Endothelial cell (in vitro differentiated cells): ENCODE results near the gene ATP7A. TPM values are rescaled to one million over a fixed set of nuclear protein-coding genes. Genes with fewer than 3 reads are reported as not detected.
"Not testable (repeated sequence)": the region's sequence is repeated elsewhere in the genome, so short reads cannot be mapped to it uniquely, and the experiment has no call there.

Experiments
- DNase-seq: peaks from one replicate; pipeline ENCODE4 v3.0.0; 2021; ENCODE audit warnings: low spot score
- H3K27ac Mint-ChIP-seq: one replicate; pipeline ENCODE4 v1.8.0; 2021; ENCODE audit warnings: mixed read lengths, inconsistent platforms; ENCODE audit not compliant: unreplicated experiment
- H3K27me3 Mint-ChIP-seq: one replicate; pipeline ENCODE4 v1.8.0; 2021; ENCODE audit warnings: mild to moderate bottlenecking, moderate library complexity, mixed read lengths, inconsistent platforms; ENCODE audit not compliant: unreplicated experiment
- H3K36me3 Mint-ChIP-seq: one replicate; pipeline ENCODE4 v1.8.0; 2021; ENCODE audit warnings: mild to moderate bottlenecking, low read depth, mixed read lengths, inconsistent platforms; ENCODE audit not compliant: unreplicated experiment
- H3K4me1 Mint-ChIP-seq: one replicate; pipeline ENCODE4 v1.8.0; 2021; ENCODE audit warnings: mild to moderate bottlenecking, mixed read lengths, inconsistent platforms; ENCODE audit not compliant: unreplicated experiment
- H3K4me3 Mint-ChIP-seq: one replicate; pipeline ENCODE4 v1.8.0; 2021; ENCODE audit warnings: mild to moderate bottlenecking, mixed read lengths, inconsistent platforms; ENCODE audit not compliant: unreplicated experiment
- H3K9me3 Mint-ChIP-seq: one replicate; pipeline ENCODE4 v1.8.0; 2021; ENCODE audit warnings: mixed read lengths, inconsistent platforms; ENCODE audit not compliant: unreplicated experiment
- CTCF ChIP-seq: fragments of 200-600 bp; sonication (generic); IDR thresholded peaks from one replicate; pipeline ENCODE4 v1.5.0; 2021; ENCODE audit warnings: antibody characterized with exemption; ENCODE audit not compliant: unreplicated experiment
- total RNA-seq: library from RNA; stranded (reverse); fragmentation: NEBNext Ultra II Directional; extraction: Animal tissue kit (Norgen Biotek cat#: 25700); gene quantifications from one replicate; pipeline ENCODE4 v1.2.1, GENCODE V29; 2021; ENCODE audit not compliant: unreplicated experiment

ATP7A gene
- total RNA-seq, 1 donor from 2014 or later, result 6.7 TPM

- no peaks in the 10 kb centered on the region for H3K4me1 Mint-ChIP-seq
- no peak for DNase-seq
- H3K27ac Mint-ChIP-seq, result no peak overlapping the region
- H3K4me3 Mint-ChIP-seq, result no peak overlapping the region
- no peaks in the 10 kb centered on the region for H3K27me3 Mint-ChIP-seq
- TF ChIP-seq CTCF, result no peak
- H3K36me3 Mint-ChIP-seq, result peaks cover 3% of the 10 kb centered on the region
- no peaks in the 10 kb centered on the region for H3K9me3 Mint-ChIP-seq
Observed at GRCh38 chrX:78066110-78066509, 155.6 kb downstream of the ATP7A start.

- Mint-ChIP-seq H3K4me1 (no peaks in the 10 kb centered on the region), H3K36me3 (peaks cover 3% of the 10 kb centered on the region)
Observed at GRCh38 chrX:78071331-78071730, 160.8 kb downstream of the ATP7A start.

GRCh38 chrX:78073147-78074077 lies 162.9 kb downstream of the ATP7A start:
- H3K9me3 Mint-ChIP-seq, H3K4me1 Mint-ChIP-seq, DNase-seq, H3K4me3 Mint-ChIP-seq, H3K36me3 Mint-ChIP-seq, H3K27me3 Mint-ChIP-seq, H3K27ac Mint-ChIP-seq: not testable (repeated sequence)

More at GRCh38 chrX:78071331-78071730, 160.8 kb downstream of the ATP7A start:
- H3K9me3 Mint-ChIP-seq, result no peaks in the 10 kb centered on the region
- no peak for TF ChIP-seq CTCF
- no peak overlapping the region for H3K27ac Mint-ChIP-seq
- no peak overlapping the region for H3K4me3 Mint-ChIP-seq
- no peak for DNase-seq
- H3K27me3 Mint-ChIP-seq, result peaks cover 2% of the 10 kb centered on the region

- Mint-ChIP-seq H3K36me3 (peaks cover under 1% of the 10 kb centered on the region), H3K9me3 (no peaks in the 10 kb centered on the region), H3K27me3 (peaks cover 2% of the 10 kb centered on the region), H3K27ac (no peak overlapping the region), H3K4me1 (no peaks in the 10 kb centered on the region), H3K4me3 (no peak overlapping the region)
- DNase-seq, result no peak
- no peak for TF ChIP-seq CTCF
Observed at GRCh38 chrX:78074088-78074487, 163.6 kb downstream of the ATP7A start.

- Mint-ChIP-seq H3K4me3 (no peak overlapping the region), H3K36me3 (no peaks in the 10 kb centered on the region), H3K4me1 (no peaks in the 10 kb centered on the region), H3K27me3 (peaks cover 2% of the 10 kb centered on the region), H3K9me3 (no peaks in the 10 kb centered on the region), H3K27ac (no peak overlapping the region)
- DNase-seq, result no peak
- TF ChIP-seq CTCF, result no peak
Observed at GRCh38 chrX:78075787-78076389, 165.4 kb downstream of the ATP7A start.

- not testable (repeated sequence) for H3K4me1 Mint-ChIP-seq, H3K4me3 Mint-ChIP-seq, H3K27ac Mint-ChIP-seq, DNase-seq, H3K27me3 Mint-ChIP-seq, H3K36me3 Mint-ChIP-seq, H3K9me3 Mint-ChIP-seq
Observed at GRCh38 chrX:78081413-78081812, 170.9 kb downstream of the ATP7A start.
